ENCODE measurements around the gene NOSTRIN. TPM values are rescaled to one million over a fixed set of nuclear protein-coding genes. Genes with fewer than 3 reads are reported as not detected.

Gene NOSTRIN
- polyA plus RNA-seq, 1 donor (not counting 4 experiments of a cell fraction or from before 2014, with no cell fraction given), result not detected

- H3K9me3 ChIP-seq (ENCODE audit: control insufficient read depth, low read depth, low read length), result no peaks in the 10 kb centered on the region
- DNase-seq (ENCODE audit: low read depth, low spot score), result peak; percentile 9
- peak within 1 kb of the TSS; percentile 49 to 93 (median 82) for H3K4me3 ChIP-seq (ENCODE audit: control insufficient read depth in 2 of 3, extremely low read depth in 1 of 3, insufficient read depth in 2 of 3, low read depth in 1 of 3, low read length in 3 of 3)
- no peaks in the 10 kb centered on the region for H3K36me3 ChIP-seq (ENCODE audit: control insufficient read depth in 2 of 2, extremely low read depth in 1 of 2, insufficient read depth in 2 of 2, low read length in 2 of 2)
- H3K4me2 ChIP-seq (ENCODE audit: control insufficient read depth, extremely low read depth, insufficient read depth, low read depth, low read length), result peak within 1 kb of the TSS; percentile 97
- peaks cover 19% of the 10 kb centered on the region for H3K4me1 ChIP-seq (ENCODE audit: control insufficient read depth, extremely low read depth, insufficient read depth, low read length)
- FAIRE-seq, result peak; percentile 76
- H3K9ac ChIP-seq (ENCODE audit: control insufficient read depth, extremely low read depth, insufficient read depth, low read length), result peak within 1 kb of the TSS; percentile 74
- no peak for TF ChIP-seq EZH2 (IDR thresholded peaks at IDR 0.05; ENCODE audit: low read length)
- TF ChIP-seq CTCF (optimal IDR thresholded peaks at IDR 0.05 in 1 of 3, IDR thresholded peaks at IDR 0.05 in 1 of 3, conservative IDR thresholded peaks at IDR 0.05 in 1 of 3; ENCODE audit: extremely low read depth in 1 of 3, insufficient read depth in 2 of 3, low read length in 3 of 3), result no peak
- peak within 1 kb of the TSS; percentile 33 for H3K27ac ChIP-seq (ENCODE audit: control insufficient read depth, insufficient read depth, low read length)
- no peaks in the 10 kb centered on the region for H4K20me1 ChIP-seq (ENCODE audit: control insufficient read depth, extremely low read depth, insufficient read depth, low read length)
- no peaks in the 10 kb centered on the region for H3K9me1 ChIP-seq (ENCODE audit: control insufficient read depth, extremely low read depth, insufficient read depth, low read length)
- peak within 1 kb of the TSS; percentile 97 for H2AFZ ChIP-seq (ENCODE audit: control insufficient read depth, low read length)
- peaks cover 6% of the 10 kb centered on the region for H3K27me3 ChIP-seq (ENCODE audit: control insufficient read depth, extremely low read depth, insufficient read depth, low read length)
- dilution Hi-C loops (cut with MboI; ENCODE audit: extremely low pct_ligation_motif_present, low sequenced_read_pairs), result no loop called here
- peaks cover 8% of the 10 kb centered on the region for H3K79me2 ChIP-seq (ENCODE audit: control insufficient read depth, insufficient read depth, low read length)
Observed at GRCh38 chr2:168890006-168890782, 87.8 kb downstream of the NOSTRIN start, which contains the start of gene SPC25. TSS of gene SPC25 (minus strand) at chr2:168890430. CDS start at chr2:168889519, 911 bp downstream.

GRCh38 chr2:168892327-168892726 is 89.9 kb downstream of the NOSTRIN start:
- Histone ChIP-seq H3K27me3 (ENCODE audit: control insufficient read depth, extremely low read depth, insufficient read depth, low read length) (peaks cover 11% of the 10 kb centered on the region), H3K9me1 (ENCODE audit: control insufficient read depth, extremely low read depth, insufficient read depth, low read length) (no peaks in the 10 kb centered on the region), H3K4me1 (ENCODE audit: control insufficient read depth, extremely low read depth, insufficient read depth, low read length) (peaks cover 13% of the 10 kb centered on the region), H3K79me2 (ENCODE audit: control insufficient read depth, insufficient read depth, low read length) (peaks cover 8% of the 10 kb centered on the region), H3K36me3 (ENCODE audit: control insufficient read depth in 2 of 2, extremely low read depth in 1 of 2, insufficient read depth in 2 of 2, low read length in 2 of 2) (no peaks in the 10 kb centered on the region), H3K9me3 (ENCODE audit: control insufficient read depth, low read depth, low read length) (no peaks in the 10 kb centered on the region), H3K4me2 (ENCODE audit: control insufficient read depth, extremely low read depth, insufficient read depth, low read depth, low read length) (no peak overlapping the region), H2AFZ (ENCODE audit: control insufficient read depth, low read length) (no peak overlapping the region), H4K20me1 (ENCODE audit: control insufficient read depth, extremely low read depth, insufficient read depth, low read length) (no peaks in the 10 kb centered on the region), H3K27ac (ENCODE audit: control insufficient read depth, insufficient read depth, low read length) (no peak overlapping the region), H3K9ac (ENCODE audit: control insufficient read depth, extremely low read depth, insufficient read depth, low read length) (no peak overlapping the region), H3K4me3 (ENCODE audit: control insufficient read depth in 2 of 3, extremely low read depth in 1 of 3, insufficient read depth in 2 of 3, low read depth in 1 of 3, low read length in 3 of 3) (no peak overlapping the region)
- dilution Hi-C loops (cut with MboI; ENCODE audit: extremely low pct_ligation_motif_present, low sequenced_read_pairs), result no loop called here
- DNase-seq (ENCODE audit: low read depth, low spot score) (no peak), FAIRE-seq (no peak)
- TF ChIP-seq CTCF (optimal IDR thresholded peaks at IDR 0.05 in 1 of 3, IDR thresholded peaks at IDR 0.05 in 1 of 3, conservative IDR thresholded peaks at IDR 0.05 in 1 of 3; ENCODE audit: extremely low read depth in 1 of 3, insufficient read depth in 2 of 3, low read length in 3 of 3) (no peak), EZH2 (IDR thresholded peaks at IDR 0.05; ENCODE audit: low read length) (no peak)

Data from keratinocyte (primary cell).